T-cell (primary cell): ENCODE measurements around the gene P4HTM. TPM values are rescaled to one million over a fixed set of nuclear protein-coding genes. Genes with fewer than 3 reads are reported as not detected.

ENCODE experiments used
- ATAC-seq, 4 experiments: fragments of 200-7000 bp in 3 of 4; fragments of 150-1000 bp in 1 of 4; cut with Tn5 transposase; replicated peaks in 1 of 4; 1 replicate in 3 of 4; 2 replicates in 1 of 4; pipeline ENCODE4 v1.10.0; 2021; ENCODE audit warnings: moderate library complexity in 3 of 4, mild to moderate bottlenecking in 2 of 4, moderate number of reproducible peaks in 1 of 4
- CTCF ChIA-PET, 2 donors: fragments of 300-600 bp; sonication (Branson Sonifier 250); formaldehyde crosslinking; loops; one replicate each; lab custom pipeline; 2022; ENCODE audit warnings: antibody characterized with exemption in 2 of 2; lab: Charles Lee
- POLR2A ChIA-PET, 2 donors: fragments of 300-600 bp; sonication (Branson Sonifier 250); formaldehyde crosslinking; loops; one replicate each; lab custom pipeline; 2022; ENCODE audit warnings: antibody characterized with exemption in 2 of 2; lab: Charles Lee
- DNase-seq, 35 experiments: peaks; one replicate each; pipeline versions ENCODE4 v3.0.0 to v3.0.0-alpha.2; 2013 to 2023
- H3K27ac ChIP-seq: one replicate; pipeline ENCODE4 v1.5.1; 2013; ENCODE audit warnings: low read length
- H3K27me3 ChIP-seq, 2 experiments: replicated peaks in 1 of 2; 1 replicate in 1 of 2; 2 replicates in 1 of 2; pipeline versions ENCODE4 v1.6.1 to v1.7.0; 2013; ENCODE audit warnings: low read length in 1 of 2, mixed read lengths in 1 of 2; ENCODE audit not compliant: control insufficient read depth in 2 of 2, insufficient read depth in 2 of 2; ENCODE audit errors: extremely low read depth in 1 of 2
- H3K36me3 ChIP-seq, 2 donors: 1 replicate in 1 of 2; 2 replicates in 1 of 2; pipeline versions ENCODE4 v1.6.1 to v1.7.0; 2013; ENCODE audit warnings: low read length in 1 of 2; ENCODE audit not compliant: control insufficient read depth in 2 of 2, insufficient read depth in 1 of 2; ENCODE audit errors: extremely low read depth in 1 of 2
- H3K4me1 ChIP-seq, 2 experiments: 1 replicate in 1 of 2; 2 replicates in 1 of 2; pipeline versions ENCODE4 v1.6.1 to v1.7.0; 2013; ENCODE audit warnings: low read length in 2 of 2, mixed read lengths in 1 of 2; ENCODE audit not compliant: insufficient read depth in 2 of 2, control insufficient read depth in 1 of 2; ENCODE audit errors: extremely low read depth in 1 of 2
- H3K4me3 ChIP-seq, 2 donors: 1 replicate in 1 of 2; 2 replicates in 1 of 2; pipeline versions ENCODE4 v1.5.1 to v1.7.0; 2013; ENCODE audit warnings: mild to moderate bottlenecking in 2 of 2, low read length in 1 of 2, moderate library complexity in 1 of 2; ENCODE audit not compliant: control insufficient read depth in 1 of 2; ENCODE audit errors: extremely low read depth in 1 of 2
- H3K9me3 ChIP-seq: 2 replicates; pipeline ENCODE4 v1.7.0; 2013
- H3K27ac Mint-ChIP-seq, 2 donors: one replicate each; pipeline ENCODE4 v1.8.0; 2020 to 2021; ENCODE audit warnings: mild to moderate bottlenecking in 2 of 2, mixed read lengths in 2 of 2
- H3K27me3 Mint-ChIP-seq, 2 donors: one replicate each; pipeline ENCODE4 v1.8.0; 2021 to 2022; ENCODE audit warnings: mixed read lengths in 2 of 2
- H3K36me3 Mint-ChIP-seq: one replicate; pipeline ENCODE4 v1.8.0; 2021; ENCODE audit warnings: mixed read lengths
- H3K4me1 Mint-ChIP-seq, 3 donors: one replicate each; pipeline ENCODE4 v1.8.0; 2020 to 2022; ENCODE audit warnings: mixed read lengths in 3 of 3, mild to moderate bottlenecking in 1 of 3
- H3K4me3 Mint-ChIP-seq, 3 donors: one replicate each; pipeline ENCODE4 v1.8.0; 2020 to 2022; ENCODE audit warnings: mild to moderate bottlenecking in 3 of 3, mixed read lengths in 3 of 3, moderate library complexity in 3 of 3
- H3K9me3 Mint-ChIP-seq, 3 donors: one replicate each; pipeline ENCODE4 v1.8.0; 2020 to 2022; ENCODE audit warnings: mixed read lengths in 3 of 3
- WGBS: methylation state at CpG from one replicate; pipeline ENCODE4 v1.1.5; 2013; ENCODE audit warnings: missing lambda C conversion rate; ENCODE audit not compliant: insufficient coverage; 5-methylcytosine and 5-hydroxymethylcytosine counted together
- total RNA-seq, 35 experiments: library from RNA in 6 of 35; stranded (reverse) in 6 of 35; fragments of 120-200 nt in 1 of 35; gene quantifications; one replicate each; pipeline versions ENCODE4 v1.2.1 to v1.2.4 and lab custom pipeline; 2013 to 2026

P4HTM gene
- total RNA-seq, 5 donors from 2014 or later (not counting 1 experiment from before 2014, with no cell fraction given): 40.4 to 79.0 (median 73.6) TPM

DNA sequence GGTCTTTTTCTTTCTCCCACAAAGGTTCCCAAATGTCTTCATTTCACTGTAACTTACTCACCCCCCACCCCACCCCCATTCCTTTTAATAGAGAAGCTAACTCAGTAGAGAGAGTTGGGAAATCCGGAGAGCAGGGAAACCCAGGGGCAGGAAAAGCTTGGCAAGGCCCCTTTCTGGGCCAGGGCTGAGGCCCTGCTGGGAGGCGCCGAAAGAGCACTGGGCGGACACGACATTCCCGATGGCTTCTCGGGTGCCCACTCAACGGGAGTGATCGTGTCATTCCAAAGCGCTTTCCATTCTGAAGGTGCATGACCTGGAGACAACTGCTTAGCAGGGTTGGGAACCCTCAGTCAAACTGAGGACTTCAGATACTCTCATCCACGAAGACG is 29.9 kb downstream of the P4HTM start:
- H3K4me1 ChIP-seq: peaks cover 20 to 52% of the 10 kb centered on the region in 2 experiments
- DNase-seq: no peak

GRCh38 chr3:49020330-49021212 is 30.5 kb downstream of the P4HTM start:
- DNase-seq: peak in 2 of 35 experiments; percentile 29 to 44
- H3K36me3 ChIP-seq: peaks cover 15 to 34% of the 10 kb centered on the region in 2 donors

More for the DNA sequence above, 29.9 kb downstream of the P4HTM start:
- Mint-ChIP-seq H3K4me1 (peaks cover 47 to 54% (median 52%) of the 10 kb centered on the region in 3 donors), H3K9me3 (no peaks in the 10 kb centered on the region), H3K4me3 (peak overlapping the region; percentile 90 to 93 (median 91)), H3K36me3 (peaks cover 18% of the 10 kb centered on the region), H3K27ac (peak overlapping the region; percentile 76 to 78), H3K27me3 (no peaks in the 10 kb centered on the region)
- Histone ChIP-seq H3K27ac (peak overlapping the region; percentile 75), H3K9me3 (no peaks in the 10 kb centered on the region), H3K4me3 (peak overlapping the region; percentile 85 to 90), H3K36me3 (peaks cover 13 to 34% of the 10 kb centered on the region in 2 donors), H3K27me3 (no peaks in the 10 kb centered on the region)
- 42% methylated on average over 12 of the region's 12 CpGs for WGBS
- POLR2A ChIA-PET: interaction anchor here (0.5 to 1.5 kb wide), 5 partner anchors 10 to 53 kb away, joined by 3 to 11 read pairs (median 5); partner anchors contain the start of gene WDR6 (in 1 of the 2)
- ATAC-seq: no peak
- CTCF ChIA-PET: interaction anchor here (0.6 to 3.6 kb wide), 5 partner anchors 11 to 362 kb away, joined by 3 to 46 read pairs (median 6); partner anchors contain the start of gene WDR6 (in 2 of the 2)

DNA sequence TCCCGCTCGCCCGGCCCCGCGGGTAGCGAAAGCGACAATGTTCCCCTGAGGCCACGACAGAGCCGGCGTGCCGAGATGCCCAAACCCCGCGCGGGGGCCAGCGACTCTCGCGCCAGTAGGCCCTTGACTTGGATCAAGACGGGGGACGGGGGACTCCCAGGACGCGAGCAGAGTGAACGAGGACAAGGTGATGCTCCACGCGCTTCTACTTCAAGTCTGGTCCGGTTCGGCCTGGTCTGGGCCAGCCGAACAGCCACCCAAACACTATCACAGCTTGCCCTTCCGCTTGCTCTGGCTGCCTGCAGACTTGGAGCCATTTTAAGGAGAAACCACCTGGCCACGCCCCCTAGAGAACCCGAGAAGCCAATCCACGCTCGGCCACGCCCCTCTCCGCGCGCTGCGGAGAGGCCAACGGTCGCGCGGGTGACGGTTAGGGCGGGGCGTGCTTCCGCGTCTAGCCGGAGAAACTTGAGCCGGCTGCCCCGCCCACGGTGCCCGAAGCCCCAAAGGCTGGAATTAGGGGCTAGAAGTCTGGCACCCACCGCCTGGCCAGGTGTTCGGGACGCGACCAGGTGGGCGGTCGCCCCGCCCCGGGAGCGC is 31.3 kb downstream of the P4HTM start:
- under 1% methylated on average over 57 of the region's 60 CpGs for WGBS
- peak overlapping the region; percentile 90 to 93 (median 91) for H3K4me3 Mint-ChIP-seq
- Histone ChIP-seq H3K27me3 (no peaks in the 10 kb centered on the region), H3K4me1 (peaks cover 20 to 55% of the 10 kb centered on the region in 2 experiments), H3K27ac (peak overlapping the region; percentile 75), H3K4me3 (peak overlapping the region; percentile 85 to 90), H3K9me3 (no peaks in the 10 kb centered on the region), H3K36me3 (peaks cover 11 to 34% of the 10 kb centered on the region in 2 donors)
- peak; percentile 78 to 86 (median 80) for ATAC-seq
- DNase-seq: peak; percentile 94 to 99 (median 98)
- POLR2A ChIA-PET: interaction anchor here (0.6 to 2.2 kb wide), 5 partner anchors 8 to 456 kb away, joined by 3 to 16 read pairs (median 4); partner anchors contain the start of gene WDR6 (in 1 of the 2)
- peak overlapping the region; percentile 95 to 96 for H3K27ac Mint-ChIP-seq
- no peaks in the 10 kb centered on the region for H3K27me3 Mint-ChIP-seq
- peaks cover 56 to 64% (median 57%) of the 10 kb centered on the region in 3 donors for H3K4me1 Mint-ChIP-seq
- CTCF ChIA-PET: interaction anchor here in 1 of 2 donors (0.7 to 3.6 kb wide), 8 partner anchors 10 to 123 kb away, joined by 3 to 46 read pairs (median 5); partner anchors contain the start of genes QRICH1, SLC25A20 and WDR6
- H3K9me3 Mint-ChIP-seq: no peaks in the 10 kb centered on the region
- H3K36me3 Mint-ChIP-seq: peaks cover 19% of the 10 kb centered on the region

More at GRCh38 chr3:49020330-49021212, 30.5 kb downstream of the P4HTM start:
- H3K27me3 Mint-ChIP-seq: no peaks in the 10 kb centered on the region
- H3K27ac Mint-ChIP-seq: peak overlapping the region; percentile 76 to 96
- no peaks in the 10 kb centered on the region for H3K9me3 ChIP-seq
- ChIA-PET CTCF (interaction anchor here (0.6 to 3.6 kb wide), 7 partner anchors 11 to 363 kb away, joined by 3 to 46 read pairs (median 6); partner anchors contain the start of genes WDR6 (in 2 of the 2) and QRICH1 (in 1 of the 2)), POLR2A (interaction anchor here (0.5 to 2.2 kb wide), 9 partner anchors 9 to 456 kb away, joined by 3 to 16 read pairs (median 4); partner anchors contain the start of gene WDR6 (in 1 of the 2))
- under 1% methylated on average over 48 of the region's 51 CpGs for WGBS
- peak overlapping the region; percentile 75 for H3K27ac ChIP-seq
- no peak for ATAC-seq
- H3K27me3 ChIP-seq: no peaks in the 10 kb centered on the region
- peak overlapping the region; percentile 90 to 93 (median 91) for H3K4me3 Mint-ChIP-seq
- peaks cover 20 to 53% of the 10 kb centered on the region in 2 experiments for H3K4me1 ChIP-seq
- peaks cover 54 to 60% (median 57%) of the 10 kb centered on the region in 3 donors for H3K4me1 Mint-ChIP-seq
- H3K4me3 ChIP-seq: peak overlapping the region; percentile 85 to 90
- H3K36me3 Mint-ChIP-seq: peaks cover 17% of the 10 kb centered on the region
- no peaks in the 10 kb centered on the region for H3K9me3 Mint-ChIP-seq

DNA sequence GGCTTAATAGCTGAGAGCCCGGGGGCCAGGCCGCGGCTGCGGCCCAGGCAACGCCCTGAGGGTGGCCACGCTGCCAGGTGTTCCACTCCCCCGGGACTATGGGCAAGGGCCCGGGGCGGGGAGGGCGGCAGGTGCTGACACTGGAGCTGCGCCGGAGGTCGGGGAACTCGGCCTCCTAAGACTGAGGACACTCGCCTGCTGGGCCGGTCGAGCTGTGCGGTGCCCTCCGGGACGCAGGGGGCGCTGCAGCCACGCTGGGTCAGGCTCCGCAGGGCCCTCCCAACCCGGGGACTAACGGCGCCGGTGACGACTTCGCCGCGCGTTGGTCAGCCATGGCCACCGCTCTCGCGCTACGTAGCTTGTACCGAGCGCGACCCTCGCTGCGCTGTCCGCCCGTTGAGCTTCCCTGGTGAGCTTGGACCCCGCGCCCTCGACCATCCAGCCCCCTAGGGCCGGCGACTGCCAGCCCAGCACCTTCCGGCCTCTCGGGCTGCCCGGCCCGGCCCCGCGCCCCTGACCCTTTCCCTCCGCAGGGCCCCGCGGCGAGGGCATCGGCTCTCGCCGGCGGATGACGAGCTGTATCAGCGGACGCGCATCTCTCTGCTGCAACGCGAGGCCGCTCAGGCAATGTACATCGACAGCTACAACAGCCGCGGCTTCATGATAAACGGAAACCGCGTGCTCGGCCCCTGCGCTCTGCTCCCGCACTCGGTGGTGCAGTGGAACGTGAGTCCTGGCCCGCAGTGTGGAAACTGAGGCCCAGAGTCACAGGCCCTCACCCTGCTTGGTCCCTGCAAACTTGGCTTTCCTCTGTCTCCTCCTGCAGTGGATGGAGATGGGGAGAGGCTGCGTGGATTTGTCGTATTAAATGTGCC is 32.0 kb downstream of the P4HTM start, which contains the start of gene NDUFAF3:
NDUFAF3 (plus strand) TSS at position 309 of the 875 bp plus-strand sequence; CDS start at position 333, 24 bp downstream.
- H3K27ac ChIP-seq: peak within 1 kb of the TSS; percentile 75
- Mint-ChIP-seq H3K36me3 (peaks cover 19% of the 10 kb centered on the region), H3K27me3 (no peaks in the 10 kb centered on the region), H3K9me3 (no peaks in the 10 kb centered on the region), H3K4me3 (peak within 1 kb of the TSS; percentile 90 to 93 (median 91)), H3K27ac (peak within 1 kb of the TSS; percentile 96 to 98), H3K4me1 (peaks cover 55 to 64% (median 58%) of the 10 kb centered on the region in 3 donors)
- H3K36me3 ChIP-seq: peaks cover 7 to 40% of the 10 kb centered on the region in 2 donors
- ATAC-seq: peak; percentile 76 to 83 (median 82)
- H3K4me1 ChIP-seq: peaks cover 20 to 53% of the 10 kb centered on the region in 2 experiments
- CTCF ChIA-PET: interaction anchor here in 1 of 2 donors (0.6 to 3.6 kb wide), 9 partner anchors 9 to 210 kb away, joined by 3 to 46 read pairs (median 5); partner anchors contain the start of genes QRICH1, SLC25A20 and WDR6
- H3K4me3 ChIP-seq: peak within 1 kb of the TSS; percentile 85 to 90
- peak; percentile 74 to 95 (median 87) for DNase-seq
- H3K9me3 ChIP-seq: no peaks in the 10 kb centered on the region
- POLR2A ChIA-PET: interaction anchor here (0.6 to 2.2 kb wide), 3 partner anchors 15 to 231 kb away, joined by 3 to 16 read pairs (median 3); partner anchors contain the start of gene WDR6 (in 1 of the 2)
- WGBS: under 1% methylated on average over 82 of the region's 83 CpGs
- H3K27me3 ChIP-seq: no peaks in the 10 kb centered on the region

DNA sequence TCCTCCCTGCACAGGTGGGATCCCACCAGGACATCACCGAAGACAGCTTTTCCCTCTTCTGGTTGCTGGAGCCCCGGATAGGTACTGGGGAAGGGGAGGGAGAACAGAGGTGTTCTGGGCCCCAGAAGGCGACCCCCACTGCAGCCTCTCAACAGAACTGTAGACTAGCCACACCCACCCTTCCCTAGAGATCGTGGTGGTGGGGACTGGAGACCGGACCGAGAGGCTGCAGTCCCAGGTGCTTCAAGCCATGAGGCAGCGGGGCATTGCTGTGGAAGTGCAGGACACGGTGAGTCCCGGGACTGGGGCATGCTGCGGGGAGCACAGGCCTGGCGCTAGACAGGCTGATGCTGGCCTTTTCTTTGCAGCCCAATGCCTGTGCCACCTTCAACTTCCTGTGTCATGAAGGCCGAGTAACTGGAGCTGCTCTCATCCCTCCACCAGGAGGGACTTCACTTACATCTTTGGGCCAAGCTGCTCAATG is 32.7 kb downstream of the P4HTM start:
- H3K36me3 ChIP-seq: peaks cover 7 to 40% of the 10 kb centered on the region in 2 donors
- peak overlapping the region; percentile 88 to 93 (median 90) for H3K4me3 Mint-ChIP-seq
- H3K27ac ChIP-seq: peak overlapping the region; percentile 75
- H3K4me1 Mint-ChIP-seq: peaks cover 53 to 64% (median 55%) of the 10 kb centered on the region in 3 donors
- ChIA-PET CTCF (interaction anchor here in 1 of 2 donors (0.6 to 3.6 kb wide), 5 partner anchors 9 to 103 kb away, joined by 4 to 46 read pairs (median 21); partner anchors contain the start of genes QRICH1 and WDR6), POLR2A (interaction anchor here (0.5 to 2.2 kb wide), 3 partner anchors 14 to 118 kb away, joined by 3 to 16 read pairs (median 6); partner anchors contain the start of gene WDR6 (in 1 of the 2))
- ATAC-seq (no peak), DNase-seq (no peak)
- H3K27me3 ChIP-seq: no peaks in the 10 kb centered on the region
- WGBS: 37% methylated on average over 8 of the region's 12 CpGs
- H3K27me3 Mint-ChIP-seq: no peaks in the 10 kb centered on the region
- H3K9me3 Mint-ChIP-seq: no peaks in the 10 kb centered on the region
- H3K9me3 ChIP-seq: no peaks in the 10 kb centered on the region
- peaks cover 19% of the 10 kb centered on the region for H3K36me3 Mint-ChIP-seq
- peaks cover 18 to 46% of the 10 kb centered on the region in 2 experiments for H3K4me1 ChIP-seq
- peak overlapping the region; percentile 94 to 98 for H3K27ac Mint-ChIP-seq
- peak overlapping the region; percentile 85 to 90 for H3K4me3 ChIP-seq
